A673 (cell line): ENCODE data around the gene INPP5A. TPM values are rescaled to one million over a fixed set of nuclear protein-coding genes. Genes with fewer than 3 reads are reported as not detected.

Source experiments
- BruUV-seq: library from RNA; stranded (reverse); fragments of 400-500 nt; replicated peaks from 2 replicates; lab custom pipeline; 2021; lab: Mats Ljungman, UMichigan
- CTCF ChIA-PET: fragments of 300-600 bp; sonication (Branson Sonifier 250); formaldehyde crosslinking; loops from one replicate; lab custom pipeline; 2022; ENCODE audit warnings: antibody characterized with exemption; lab: Charles Lee
- POLR2A ChIA-PET: fragments of 300-600 bp; sonication (Branson Sonifier 250); formaldehyde crosslinking; loops from one replicate; lab custom pipeline; 2022; ENCODE audit warnings: antibody characterized with exemption; ENCODE audit not compliant: low non-redundant PET; lab: Charles Lee
- DNase-seq: peaks from one replicate; pipeline ENCODE4 v3.0.0-alpha.2; 2015; ENCODE audit warnings: low spot score
- H3K27ac ChIP-seq: fragments of 200-600 bp; sonication (generic); 2 replicates; pipeline ENCODE4 v1.5.1; 2016; ENCODE audit warnings: mixed run types, low read depth, mild to moderate bottlenecking, mixed read lengths, antibody characterized with exemption, low read length; ENCODE audit not compliant: poor library complexity, severe bottlenecking
- H3K27me3 ChIP-seq: fragments of 200-600 bp; sonication (generic); replicated peaks from 2 replicates; pipeline ENCODE4 v1.6.1; 2017; ENCODE audit warnings: mixed run types, low read depth, mild to moderate bottlenecking, mixed read lengths, antibody characterized with exemption, low read length; ENCODE audit not compliant: insufficient read depth, poor library complexity
- H3K36me3 ChIP-seq: fragments of 200-600 bp; sonication (generic); 2 replicates; pipeline ENCODE4 v1.6.1; 2016; ENCODE audit warnings: mixed run types, mild to moderate bottlenecking, mixed read lengths, antibody characterized with exemption, low read length; ENCODE audit not compliant: insufficient read depth, poor library complexity, severe bottlenecking
- H3K4me1 ChIP-seq: fragments of 200-600 bp; sonication (generic); 2 replicates; pipeline ENCODE4 v1.6.1; 2017; ENCODE audit warnings: mixed run types, mild to moderate bottlenecking, mixed read lengths, antibody characterized with exemption, low read length; ENCODE audit not compliant: insufficient read depth, poor library complexity, severe bottlenecking
- H3K4me3 ChIP-seq: fragments of 200-600 bp; sonication (generic); 2 replicates; pipeline ENCODE4 v1.5.1; 2016; ENCODE audit warnings: low read depth, mixed run types, mild to moderate bottlenecking, mixed read lengths, low read length; ENCODE audit not compliant: poor library complexity, severe bottlenecking
- H3K9me3 ChIP-seq: fragments of 200-600 bp; sonication (generic); 2 replicates; pipeline ENCODE4 v1.6.1; 2016; ENCODE audit warnings: mixed run types, low read depth, mild to moderate bottlenecking, mixed read lengths, antibody characterized with exemption, low read length; ENCODE audit not compliant: poor library complexity, severe bottlenecking
- CTCF ChIP-seq: fragments of 300-800, 200-600 bp; sonication (generic); conservative IDR thresholded peaks from 2 replicates; pipeline ENCODE4 v1.5.1; 2017; ENCODE audit warnings: low read depth, mild to moderate bottlenecking, antibody characterized with exemption, low read length, moderate library complexity, mixed read lengths
- EZH2 ChIP-seq: fragments of 200-600 bp; sonication (generic); IDR thresholded peaks from 2 replicates; pipeline ENCODE4 v1.6.1; 2017; ENCODE audit warnings: borderline replicate concordance, low read depth, mild to moderate bottlenecking, mixed read lengths, antibody characterized with exemption, low read length; ENCODE audit not compliant: poor library complexity, severe bottlenecking
- intact Hi-C: fragments of 100-400 bp; cut with micrococcal nuclease; formaldehyde crosslinking; loops from one replicate; pipeline ENCODE4 v1.10.0; 2022; ENCODE audit not compliant: unreplicated experiment
- total RNA-seq: library from RNA; stranded (reverse); gene quantifications from 2 replicates; pipeline ENCODE4 v1.2.3, GENCODE V29; 2021

INPP5A gene
- total RNA-seq, 1 experiment from 2014 or later: 21.8 TPM

DNA sequence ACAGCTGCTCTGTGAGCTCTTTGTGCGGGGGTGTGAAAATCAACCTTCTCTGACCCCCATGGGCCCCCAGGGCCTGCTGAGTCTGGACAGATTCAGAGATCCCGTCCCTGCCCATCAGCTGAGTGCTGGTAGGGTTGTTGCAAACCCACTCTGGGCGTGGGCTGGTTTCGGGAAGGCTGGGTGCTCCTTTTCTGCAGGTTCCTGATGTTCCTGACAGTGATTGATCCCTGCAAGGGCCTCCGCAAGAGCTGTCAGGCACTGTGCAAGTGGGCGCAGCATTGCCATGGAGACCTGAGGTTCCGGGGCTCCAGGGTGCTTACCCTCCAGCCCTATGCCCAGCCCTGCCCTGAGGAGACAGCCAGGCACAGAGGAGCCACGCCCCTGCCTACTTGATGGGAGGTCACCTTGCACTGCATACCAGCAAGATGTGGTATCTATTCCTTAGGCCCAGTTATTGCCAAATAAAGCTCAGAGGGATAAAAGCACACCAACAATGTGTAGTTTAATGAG, 44.3 kb upstream of the INPP5A start:
- no peak for TF ChIP-seq CTCF
- no peaks in the 10 kb centered on the region for H3K4me1 ChIP-seq
- intact Hi-C loops: no loop called here
- no peak for DNase-seq
- peaks cover 3% of the 10 kb centered on the region for H3K27me3 ChIP-seq
- no peaks in the 10 kb centered on the region for H3K9me3 ChIP-seq
- H3K36me3 ChIP-seq: no peaks in the 10 kb centered on the region
- ChIA-PET POLR2A (no interaction called here), CTCF (no interaction called here)
- no peak overlapping the region for H3K4me3 ChIP-seq
- H3K27ac ChIP-seq: no peak overlapping the region
- no TSS peak for BruUV-seq

GRCh38 chr10:132493756-132494290, 43.8 kb upstream of the INPP5A start:
- POLR2A ChIA-PET: no interaction called here
- no peaks in the 10 kb centered on the region for H3K36me3 ChIP-seq
- no peak overlapping the region for H3K4me3 ChIP-seq
- H3K9me3 ChIP-seq: no peaks in the 10 kb centered on the region
- no peak overlapping the region for H3K27ac ChIP-seq
- H3K27me3 ChIP-seq: peaks cover 3% of the 10 kb centered on the region
- CTCF ChIA-PET: no interaction called here
- intact Hi-C loops: no loop called here
- no peak for TF ChIP-seq EZH2
- no peak for TF ChIP-seq CTCF
- DNase-seq: no peak
- BruUV-seq: no TSS peak
- no peaks in the 10 kb centered on the region for H3K4me1 ChIP-seq

GRCh38 chr10:132494866-132495630, 42.5 kb upstream of the INPP5A start:
- no peaks in the 10 kb centered on the region for H3K4me1 ChIP-seq
- no TSS peak for BruUV-seq
- intact Hi-C loops: no loop called here
- ChIA-PET CTCF (no interaction called here), POLR2A (no interaction called here)
- no peaks in the 10 kb centered on the region for H3K36me3 ChIP-seq
- no peaks in the 10 kb centered on the region for H3K9me3 ChIP-seq
- peaks cover 3% of the 10 kb centered on the region for H3K27me3 ChIP-seq
- H3K27ac ChIP-seq: no peak overlapping the region
- H3K4me3 ChIP-seq: no peak overlapping the region
- no peak for DNase-seq
- no peak for TF ChIP-seq CTCF
